ENCODE results near the gene HSPBAP1. TPM values are rescaled to one million over a fixed set of nuclear protein-coding genes. Genes with fewer than 3 reads are reported as not detected.
"Not testable (repeated sequence)": the region's sequence is repeated elsewhere in the genome, so short reads cannot be mapped to it uniquely, and the experiment has no call there.

The HSPBAP1 gene
- total RNA-seq, 4 donors from 2014 or later, result 1.2 to 22.8 (median 10.3) TPM

- H3K9me3 ChIP-seq, result no peaks in the 10 kb centered on the region
- 90 to 94% methylated on average over 4 of the region's 4 CpGs for WGBS, 2 donors (ENCODE audit: low coverage in 1 of 2)
- peaks cover 0 to 20% (median 0%) of the 10 kb centered on the region in 4 donors for H3K36me3 ChIP-seq
- DNase-seq, result no peak
- no peak for TF ChIP-seq POLR2AphosphoS5 (IDR thresholded peaks at IDR 0.05)
- no peak for TF ChIP-seq POLR2A (IDR thresholded peaks at IDR 0.05)
- TF ChIP-seq EP300 (IDR thresholded peaks at IDR 0.05; ENCODE audit: low read depth), result no peak
- TF ChIP-seq CTCF (IDR thresholded peaks at IDR 0.05), result no peak
- no peak overlapping the region for H3K27ac ChIP-seq
- in situ Hi-C loops (cut with MboI; ENCODE audit: low pct_ligation_motif_present in 1 of 4, low pct_unique_long_range_greater_than_20kb in 1 of 4, low sequenced_read_pairs in 3 of 4) (no loop called here), intact Hi-C loops (cut with DNase I; ENCODE audit: low total_unique reads) (no loop called here)
- no peaks in the 10 kb centered on the region for H3K4me1 ChIP-seq
- H3K4me3 ChIP-seq, result no peak overlapping the region
- no peaks in the 10 kb centered on the region for H3K27me3 ChIP-seq
Measured at GRCh38 chr3:122745369-122746021, 48.1 kb downstream of the HSPBAP1 start.

GRCh38 chr3:122743581-122744120 is 50.0 kb downstream of the HSPBAP1 start:
- no peaks in the 10 kb centered on the region for H3K4me1 ChIP-seq
- no peak overlapping the region for H3K4me3 ChIP-seq
- in situ Hi-C loops (cut with MboI; ENCODE audit: low pct_ligation_motif_present in 1 of 4, low pct_unique_long_range_greater_than_20kb in 1 of 4, low sequenced_read_pairs in 3 of 4), result no loop called here
- DNase-seq, result no peak
- intact Hi-C loops (cut with DNase I; ENCODE audit: low total_unique reads), result no loop called here
- 98 to 100% methylated on average over 3 to 4 of the region's 4 CpGs for WGBS, 2 donors (ENCODE audit: low coverage in 1 of 2)
- no peaks in the 10 kb centered on the region for H3K27me3 ChIP-seq
- H3K36me3 ChIP-seq, result peaks cover 0 to 21% (median 0%) of the 10 kb centered on the region in 4 donors
- H3K27ac ChIP-seq, result no peak overlapping the region
- no peaks in the 10 kb centered on the region for H3K9me3 ChIP-seq
- TF ChIP-seq POLR2A (IDR thresholded peaks at IDR 0.05) (no peak), EP300 (IDR thresholded peaks at IDR 0.05; ENCODE audit: low read depth) (no peak), CTCF (IDR thresholded peaks at IDR 0.05) (no peak), POLR2AphosphoS5 (IDR thresholded peaks at IDR 0.05) (no peak)

GRCh38 chr3:122742234-122742633 is 51.4 kb downstream of the HSPBAP1 start:
- Histone ChIP-seq H3K36me3 (peaks cover 0 to 21% (median 0%) of the 10 kb centered on the region in 4 donors), H3K4me1 (no peaks in the 10 kb centered on the region), H3K27me3 (no peaks in the 10 kb centered on the region), H3K27ac (no peak overlapping the region), H3K4me3 (no peak overlapping the region), H3K9me3 (no peaks in the 10 kb centered on the region)
- TF ChIP-seq POLR2AphosphoS5 (IDR thresholded peaks at IDR 0.05), result no peak
- no peak for TF ChIP-seq EP300 (IDR thresholded peaks at IDR 0.05; ENCODE audit: low read depth)
- TF ChIP-seq POLR2A (IDR thresholded peaks at IDR 0.05), result no peak
- TF ChIP-seq CTCF (IDR thresholded peaks at IDR 0.05), result no peak
- intact Hi-C loops (cut with DNase I; ENCODE audit: low total_unique reads) (no loop called here), in situ Hi-C loops (cut with MboI; ENCODE audit: low pct_ligation_motif_present in 1 of 4, low pct_unique_long_range_greater_than_20kb in 1 of 4, low sequenced_read_pairs in 3 of 4) (no loop called here)
- DNase-seq, result no peak

- WGBS, 2 donors (ENCODE audit: low coverage in 1 of 2), result 86 to 100% methylated on average over 2 to 3 of the region's 3 CpGs
- Histone ChIP-seq H3K27me3 (no peaks in the 10 kb centered on the region), H3K4me1 (no peaks in the 10 kb centered on the region), H3K36me3 (peaks cover 0 to 18% (median 0%) of the 10 kb centered on the region in 4 donors), H3K9me3 (no peaks in the 10 kb centered on the region), H3K27ac (no peak overlapping the region), H3K4me3 (no peak overlapping the region)
- in situ Hi-C loops (cut with MboI; ENCODE audit: low pct_ligation_motif_present in 1 of 4, low pct_unique_long_range_greater_than_20kb in 1 of 4, low sequenced_read_pairs in 3 of 4) (no loop called here), intact Hi-C loops (cut with DNase I; ENCODE audit: low total_unique reads) (no loop called here)
- no peak for DNase-seq
- no peak for TF ChIP-seq CTCF (IDR thresholded peaks at IDR 0.05)
- no peak for TF ChIP-seq EP300 (IDR thresholded peaks at IDR 0.05; ENCODE audit: low read depth)
- no peak for TF ChIP-seq POLR2A (IDR thresholded peaks at IDR 0.05)
- TF ChIP-seq POLR2AphosphoS5 (IDR thresholded peaks at IDR 0.05), result no peak
Measured at GRCh38 chr3:122739172-122739571, 54.5 kb downstream of the HSPBAP1 start.

- H3K9me3 ChIP-seq; intact Hi-C loops (cut with DNase I; ENCODE audit: low total_unique reads); H3K4me3 ChIP-seq; DNase-seq; H3K27me3 ChIP-seq; in situ Hi-C loops (cut with MboI; ENCODE audit: low pct_ligation_motif_present in 1 of 4, low pct_unique_long_range_greater_than_20kb in 1 of 4, low sequenced_read_pairs in 3 of 4); H3K27ac ChIP-seq; H3K36me3 ChIP-seq; H3K4me1 ChIP-seq: not testable (repeated sequence)
- 93 to 95% methylated on average over 7 to 20 of the region's 22 CpGs for WGBS, 2 donors (ENCODE audit: low coverage in 1 of 2)
Measured at GRCh38 chr3:122732682-122733525, 60.7 kb downstream of the HSPBAP1 start.
